SK-N-DZ (cell line): ENCODE data around the gene PSAP.
"Not testable (repeated sequence)": the region's sequence is repeated elsewhere in the genome, so short reads cannot be mapped to it uniquely, and the experiment has no call there.

Experiments
- DNase-seq: peaks from one replicate; pipeline ENCODE4 v3.0.0-alpha.2; 2015; ENCODE audit warnings: low spot score

PSAP gene

GRCh38 chr10:71874680-71875354 lies 23.8 kb upstream of the PSAP start:
- not testable (repeated sequence) for DNase-seq

GRCh38 chr10:71873582-71874211 lies 22.6 kb upstream of the PSAP start:
- no peak for DNase-seq

- not testable (repeated sequence) for DNase-seq
Observed at GRCh38 chr10:71869601-71870000, 18.6 kb upstream of the PSAP start.

GRCh38 chr10:71868192-71868697 lies 17.2 kb upstream of the PSAP start:
- DNase-seq, result no peak

GRCh38 chr10:71865561-71866041 lies 14.6 kb upstream of the PSAP start:
- DNase-seq, result peak; percentile 59

- no peak for DNase-seq
Observed at GRCh38 chr10:71864911-71865361, 13.9 kb upstream of the PSAP start.

GRCh38 chr10:71863203-71863602 lies 12.2 kb upstream of the PSAP start:
- no peak for DNase-seq

- peak; percentile 91 for DNase-seq
Observed at GRCh38 chr10:71860243-71861029, 9.4 kb upstream of the PSAP start.

- no peak for DNase-seq
Observed at GRCh38 chr10:71857934-71858890, 7.2 kb upstream of the PSAP start.

- DNase-seq, result no peak
Observed at GRCh38 chr10:71856619-71857018, 5.6 kb upstream of the PSAP start.

- DNase-seq, result no peak
Observed at GRCh38 chr10:71854031-71854430, 3.0 kb upstream of the PSAP start.

- no peak for DNase-seq
Observed at GRCh38 chr10:71852355-71852937, 1.4 kb upstream of the PSAP start.

GRCh38 chr10:71851465-71852095 lies 529 bp upstream of the PSAP start:
- not testable (repeated sequence) for DNase-seq

- no peak for DNase-seq
Observed at GRCh38 chr10:71850021-71850742, 869 bp downstream of the PSAP start.

- DNase-seq, result no peak
Observed at GRCh38 chr10:71849461-71849908, 1.6 kb downstream of the PSAP start.

- DNase-seq, result no peak
Observed at GRCh38 chr10:71848325-71849275, 2.5 kb downstream of the PSAP start.

GRCh38 chr10:71847418-71847817 lies 3.6 kb downstream of the PSAP start:
- no peak for DNase-seq

- no peak for DNase-seq
Observed at GRCh38 chr10:71846816-71847215, 4.2 kb downstream of the PSAP start.
